ENCODE results near the gene APOBEC2. TPM values are rescaled to one million over a fixed set of nuclear protein-coding genes. Genes with fewer than 3 reads are reported as not detected.

APOBEC2 gene
- total RNA-seq, 3 donors from 2014 or later, result not detected

DNA sequence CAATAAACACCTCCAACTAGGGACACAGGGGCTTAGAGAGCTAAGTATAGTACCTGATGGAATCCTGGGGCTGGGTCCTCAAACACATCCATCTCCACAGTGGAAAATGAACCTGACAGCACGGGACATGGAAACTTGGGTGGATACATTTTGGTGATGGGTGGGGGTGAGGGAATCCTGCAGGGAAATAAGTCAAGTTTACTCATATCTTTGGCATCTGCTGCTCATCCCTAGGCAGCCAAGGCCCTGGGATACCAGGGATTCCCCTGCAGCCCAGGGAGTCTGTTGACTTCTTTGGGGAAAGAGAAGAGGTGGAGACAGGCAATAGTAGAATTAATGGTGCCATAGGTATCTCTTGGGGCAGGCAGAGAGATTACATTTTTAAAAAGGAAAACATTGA is 6.6 kb downstream of the APOBEC2 start:
- DNase-seq (ENCODE audit: low spot score in 2 of 2), result no peak
- intact Hi-C loops (cut with DNase I; ENCODE audit: low total_unique reads), result no loop called here

DNA sequence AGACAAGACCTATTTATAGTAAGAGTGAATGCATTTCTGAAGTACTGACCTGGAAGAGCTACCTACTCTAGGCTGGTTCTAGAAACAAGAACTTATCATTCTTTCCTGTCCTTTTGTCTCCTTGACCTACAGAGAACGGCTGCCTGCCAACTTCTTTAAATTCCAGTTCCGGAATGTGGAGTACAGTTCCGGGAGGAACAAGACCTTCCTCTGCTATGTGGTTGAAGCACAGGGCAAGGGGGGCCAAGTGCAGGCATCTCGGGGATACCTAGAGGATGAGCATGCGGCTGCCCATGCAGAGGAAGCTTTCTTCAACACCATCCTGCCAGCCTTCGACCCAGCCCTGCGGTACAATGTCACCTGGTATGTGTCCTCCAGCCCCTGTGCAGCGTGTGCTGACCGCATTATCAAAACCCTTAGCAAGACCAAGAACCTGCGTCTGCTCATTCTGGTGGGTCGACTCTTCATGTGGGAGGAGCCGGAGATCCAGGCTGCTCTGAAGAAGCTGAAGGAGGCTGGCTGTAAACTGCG is 8.3 kb downstream of the APOBEC2 start:
- Histone ChIP-seq H3K36me3 (no peaks in the 10 kb centered on the region), H3K27me3 (no peaks in the 10 kb centered on the region), H3K27ac (no peak overlapping the region), H3K4me3 (no peak overlapping the region), H3K4me1 (no peaks in the 10 kb centered on the region), H3K9me3 (no peaks in the 10 kb centered on the region)
- TF ChIP-seq, protein P1, sequence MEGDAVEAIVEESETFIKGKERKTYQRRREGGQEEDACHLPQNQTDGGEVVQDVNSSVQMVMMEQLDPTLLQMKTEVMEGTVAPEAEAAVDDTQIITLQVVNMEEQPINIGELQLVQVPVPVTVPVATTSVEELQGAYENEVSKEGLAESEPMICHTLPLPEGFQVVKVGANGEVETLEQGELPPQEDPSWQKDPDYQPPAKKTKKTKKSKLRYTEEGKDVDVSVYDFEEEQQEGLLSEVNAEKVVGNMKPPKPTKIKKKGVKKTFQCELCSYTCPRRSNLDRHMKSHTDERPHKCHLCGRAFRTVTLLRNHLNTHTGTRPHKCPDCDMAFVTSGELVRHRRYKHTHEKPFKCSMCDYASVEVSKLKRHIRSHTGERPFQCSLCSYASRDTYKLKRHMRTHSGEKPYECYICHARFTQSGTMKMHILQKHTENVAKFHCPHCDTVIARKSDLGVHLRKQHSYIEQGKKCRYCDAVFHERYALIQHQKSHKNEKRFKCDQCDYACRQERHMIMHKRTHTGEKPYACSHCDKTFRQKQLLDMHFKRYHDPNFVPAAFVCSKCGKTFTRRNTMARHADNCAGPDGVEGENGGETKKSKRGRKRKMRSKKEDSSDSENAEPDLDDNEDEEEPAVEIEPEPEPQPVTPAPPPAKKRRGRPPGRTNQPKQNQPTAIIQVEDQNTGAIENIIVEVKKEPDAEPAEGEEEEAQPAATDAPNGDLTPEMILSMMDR (IDR thresholded peaks at IDR 0.05), result no peak
- TF ChIP-seq POLR2AphosphoS5 (IDR thresholded peaks at IDR 0.05), result no peak
- no peak for TF ChIP-seq POLR2A (IDR thresholded peaks at IDR 0.05)
- no peak for DNase-seq (ENCODE audit: low spot score in 2 of 2)
- intact Hi-C loops (cut with DNase I; ENCODE audit: low total_unique reads), result no loop called here

More for the DNA sequence above, 6.6 kb downstream of the APOBEC2 start:
- TF ChIP-seq POLR2AphosphoS5 (IDR thresholded peaks at IDR 0.05) (no peak), POLR2A (IDR thresholded peaks at IDR 0.05) (no peak)
- TF ChIP-seq, protein P1 (IDR thresholded peaks at IDR 0.05), result no peak
- no peaks in the 10 kb centered on the region for H3K4me1 ChIP-seq
- no peaks in the 10 kb centered on the region for H3K27me3 ChIP-seq
- no peak overlapping the region for H3K27ac ChIP-seq
- H3K4me3 ChIP-seq, result no peak overlapping the region
- no peaks in the 10 kb centered on the region for H3K9me3 ChIP-seq
- no peaks in the 10 kb centered on the region for H3K36me3 ChIP-seq

DNA sequence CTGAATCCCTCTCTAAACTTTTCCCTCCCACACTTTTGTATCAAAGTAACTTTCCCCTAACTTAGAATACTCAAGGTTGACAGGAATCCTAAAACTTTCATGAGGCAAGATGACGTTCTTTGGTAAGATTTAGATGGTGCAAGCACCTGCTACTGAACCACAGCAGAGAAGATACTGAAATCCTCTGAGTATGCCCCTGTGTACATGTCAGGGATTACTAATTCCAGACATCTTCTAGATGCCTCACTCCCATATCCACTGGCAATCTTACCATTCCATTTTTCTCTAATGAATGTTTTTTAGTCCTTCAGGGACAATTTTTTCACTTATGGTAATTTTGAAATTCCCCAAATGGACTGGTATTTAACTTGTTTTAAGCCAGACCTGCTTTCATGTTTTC is 9.1 kb downstream of the APOBEC2 start:
- TF ChIP-seq, protein P1 (IDR thresholded peaks at IDR 0.05), result no peak
- TF ChIP-seq POLR2A (IDR thresholded peaks at IDR 0.05), result no peak
- no peak for TF ChIP-seq POLR2AphosphoS5 (IDR thresholded peaks at IDR 0.05)
- Histone ChIP-seq H3K27ac (no peak overlapping the region), H3K4me3 (no peak overlapping the region), H3K27me3 (no peaks in the 10 kb centered on the region), H3K4me1 (no peaks in the 10 kb centered on the region), H3K9me3 (no peaks in the 10 kb centered on the region), H3K36me3 (no peaks in the 10 kb centered on the region)
- DNase-seq (ENCODE audit: low spot score in 2 of 2), result no peak
- intact Hi-C loops (cut with DNase I; ENCODE audit: low total_unique reads), result no loop called here

DNA sequence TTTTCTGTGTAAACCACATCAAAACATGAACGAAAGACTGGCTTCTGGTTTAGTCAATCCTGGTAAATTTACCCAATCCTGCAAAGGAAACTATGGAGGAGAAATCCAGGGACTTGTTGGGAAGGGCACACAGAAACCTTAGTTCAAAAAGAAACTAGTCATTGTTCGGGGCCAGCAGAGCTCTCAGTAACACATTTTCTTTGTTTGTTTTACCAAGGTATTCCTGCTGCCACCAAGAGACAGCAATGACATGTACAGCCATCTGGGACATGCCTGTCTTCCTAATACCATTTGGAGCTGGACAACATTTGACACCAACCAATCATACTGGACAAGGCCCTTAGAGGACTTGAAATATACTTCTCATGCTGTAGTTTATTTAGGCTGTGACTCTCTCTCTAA is 10.9 kb downstream of the APOBEC2 start:
- intact Hi-C loops (cut with DNase I; ENCODE audit: low total_unique reads), result no loop called here
- no peaks in the 10 kb centered on the region for H3K4me1 ChIP-seq
- DNase-seq (ENCODE audit: low spot score in 2 of 2), result no peak
- H3K9me3 ChIP-seq, result no peaks in the 10 kb centered on the region
- no peaks in the 10 kb centered on the region for H3K27me3 ChIP-seq
- no peaks in the 10 kb centered on the region for H3K36me3 ChIP-seq
- H3K27ac ChIP-seq, result no peak overlapping the region
- H3K4me3 ChIP-seq, result no peak overlapping the region
- TF ChIP-seq, protein P1 (IDR thresholded peaks at IDR 0.05), result no peak
- no peak for TF ChIP-seq POLR2AphosphoS5 (IDR thresholded peaks at IDR 0.05)
- no peak for TF ChIP-seq POLR2A (IDR thresholded peaks at IDR 0.05)

DNA sequence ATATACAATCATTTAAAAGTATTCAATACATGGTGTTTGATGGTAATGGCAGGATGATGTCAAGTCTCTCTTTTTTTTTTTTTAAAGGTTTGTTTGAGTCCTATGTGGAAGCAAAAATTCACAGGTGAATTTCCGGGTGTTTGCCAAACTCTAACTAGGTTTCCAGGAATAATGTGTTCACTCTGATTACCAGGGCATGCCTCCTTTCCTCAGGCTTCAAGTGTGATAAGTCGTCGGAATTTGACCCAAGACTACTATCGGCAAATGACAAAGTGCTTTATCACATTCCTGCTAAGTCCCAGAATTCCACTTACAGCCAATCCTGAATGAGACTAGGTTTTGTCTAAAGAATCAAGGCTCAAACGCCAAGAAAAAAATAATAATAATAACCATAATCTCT is 11.8 kb downstream of the APOBEC2 start:
- no peak for DNase-seq (ENCODE audit: low spot score in 2 of 2)
- Histone ChIP-seq H3K4me1 (no peaks in the 10 kb centered on the region), H3K36me3 (no peaks in the 10 kb centered on the region), H3K9me3 (no peaks in the 10 kb centered on the region), H3K4me3 (no peak overlapping the region), H3K27me3 (no peaks in the 10 kb centered on the region), H3K27ac (no peak overlapping the region)
- intact Hi-C loops (cut with DNase I; ENCODE audit: low total_unique reads), result no loop called here
- TF ChIP-seq, protein P1 (IDR thresholded peaks at IDR 0.05), result no peak
- TF ChIP-seq POLR2A (IDR thresholded peaks at IDR 0.05) (no peak), POLR2AphosphoS5 (IDR thresholded peaks at IDR 0.05) (no peak)

Measured in breast epithelium (tissue), 4 donors.